ENCODE measurements around the gene SPCS2.

DNA sequence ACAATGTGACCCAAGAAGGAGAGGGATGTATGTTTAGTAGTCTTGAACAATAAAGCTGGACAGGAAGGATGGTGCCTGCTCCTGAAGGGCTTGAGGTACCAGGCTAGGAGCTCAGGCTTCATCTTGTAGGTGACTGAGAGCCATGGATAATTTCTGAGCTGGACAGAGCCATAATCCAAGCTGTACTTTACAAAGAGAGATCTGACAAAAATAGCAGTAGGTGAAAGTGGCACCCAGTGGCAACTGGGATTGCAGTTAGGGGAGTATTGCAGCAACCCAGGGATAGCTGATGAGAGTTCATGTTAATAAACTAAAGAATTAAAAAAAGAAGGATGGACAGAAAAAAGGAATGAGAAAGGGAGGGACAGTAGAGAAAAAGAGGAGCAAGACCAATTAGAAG is 7.6 kb upstream of the SPCS2 start:
- TF ChIP-seq, protein P1, sequence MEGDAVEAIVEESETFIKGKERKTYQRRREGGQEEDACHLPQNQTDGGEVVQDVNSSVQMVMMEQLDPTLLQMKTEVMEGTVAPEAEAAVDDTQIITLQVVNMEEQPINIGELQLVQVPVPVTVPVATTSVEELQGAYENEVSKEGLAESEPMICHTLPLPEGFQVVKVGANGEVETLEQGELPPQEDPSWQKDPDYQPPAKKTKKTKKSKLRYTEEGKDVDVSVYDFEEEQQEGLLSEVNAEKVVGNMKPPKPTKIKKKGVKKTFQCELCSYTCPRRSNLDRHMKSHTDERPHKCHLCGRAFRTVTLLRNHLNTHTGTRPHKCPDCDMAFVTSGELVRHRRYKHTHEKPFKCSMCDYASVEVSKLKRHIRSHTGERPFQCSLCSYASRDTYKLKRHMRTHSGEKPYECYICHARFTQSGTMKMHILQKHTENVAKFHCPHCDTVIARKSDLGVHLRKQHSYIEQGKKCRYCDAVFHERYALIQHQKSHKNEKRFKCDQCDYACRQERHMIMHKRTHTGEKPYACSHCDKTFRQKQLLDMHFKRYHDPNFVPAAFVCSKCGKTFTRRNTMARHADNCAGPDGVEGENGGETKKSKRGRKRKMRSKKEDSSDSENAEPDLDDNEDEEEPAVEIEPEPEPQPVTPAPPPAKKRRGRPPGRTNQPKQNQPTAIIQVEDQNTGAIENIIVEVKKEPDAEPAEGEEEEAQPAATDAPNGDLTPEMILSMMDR (IDR thresholded peaks at IDR 0.05; ENCODE audit: insufficient read depth, low read depth, low read length) = no peak
- TF ChIP-seq EZH2 (IDR thresholded peaks at IDR 0.05; ENCODE audit: insufficient read depth, low read length) = no peak
